NCI-H446 treated with DMSO at 0.1 percent for 48 hours (cell line): ENCODE data around the gene CYTH2.

Experiments
- DNase-seq: peaks from one replicate; lab custom pipeline; 2025; lab: John Stamatoyannopoulos, UW

Gene CYTH2

DNA sequence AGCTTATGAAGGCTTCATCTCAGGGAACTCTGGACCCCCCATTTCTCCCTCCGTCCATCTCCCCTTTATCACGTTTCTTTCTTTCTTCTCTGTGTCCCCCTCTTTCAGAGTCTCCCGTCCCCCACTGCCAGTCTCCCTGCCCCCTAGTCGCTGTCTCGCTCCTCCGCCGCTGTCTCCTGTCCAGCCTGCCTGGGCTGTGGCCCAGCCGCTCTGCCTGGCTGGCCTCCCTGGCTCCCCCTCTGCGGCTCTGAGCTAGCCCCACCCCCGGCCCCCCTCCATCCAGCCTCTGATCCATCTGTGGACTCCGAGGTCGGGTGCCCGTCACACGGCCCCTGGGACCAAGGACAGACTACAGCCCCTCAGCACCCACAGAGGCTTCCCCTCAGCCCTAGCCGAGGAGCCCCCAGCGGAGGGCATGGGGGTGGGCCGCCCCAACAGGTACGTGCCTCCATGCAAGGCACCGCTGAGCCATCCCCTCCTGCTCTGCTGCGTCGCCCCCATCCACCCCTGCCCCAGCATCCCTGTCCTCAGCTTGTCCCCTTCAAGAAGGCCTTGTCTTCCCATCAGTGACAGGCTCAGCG lies 14.9 kb upstream of the CYTH2 start:
- no peak for DNase-seq

GRCh38 chr19:48455171-48455907 lies 13.8 kb upstream of the CYTH2 start, which contains the start of gene KCNJ14:
Gene KCNJ14, plus strand, starts transcription at chr19:48455574. Its CDS starts 6,151 bp downstream, at chr19:48461725.
- no peak for DNase-seq

GRCh38 chr19:48455908-48456562 lies 13.1 kb upstream of the CYTH2 start:
- DNase-seq: no peak

DNA sequence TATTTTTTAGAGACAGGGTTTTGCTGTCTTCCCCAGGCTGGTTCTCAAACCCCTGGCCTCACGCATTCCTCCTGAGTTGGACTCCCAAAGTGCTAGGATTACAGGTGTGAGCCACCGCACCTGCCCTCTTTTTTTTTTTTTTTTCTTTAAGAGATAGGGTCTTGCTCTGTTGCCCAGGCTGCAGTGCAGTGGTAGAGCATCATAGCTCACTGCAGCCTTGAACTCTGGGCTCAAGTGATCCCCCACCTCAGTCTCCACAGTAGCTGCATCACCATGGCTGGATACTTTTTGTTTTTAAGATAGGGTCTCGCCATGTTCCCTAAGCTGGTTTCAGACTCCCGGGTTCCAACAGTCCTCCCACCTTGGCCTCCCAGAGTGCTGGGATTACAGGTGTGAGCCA lies 12.3 kb upstream of the CYTH2 start:
- no peak for DNase-seq

GRCh38 chr19:48458016-48458415 lies 11.2 kb upstream of the CYTH2 start:
- DNase-seq: no peak

DNA sequence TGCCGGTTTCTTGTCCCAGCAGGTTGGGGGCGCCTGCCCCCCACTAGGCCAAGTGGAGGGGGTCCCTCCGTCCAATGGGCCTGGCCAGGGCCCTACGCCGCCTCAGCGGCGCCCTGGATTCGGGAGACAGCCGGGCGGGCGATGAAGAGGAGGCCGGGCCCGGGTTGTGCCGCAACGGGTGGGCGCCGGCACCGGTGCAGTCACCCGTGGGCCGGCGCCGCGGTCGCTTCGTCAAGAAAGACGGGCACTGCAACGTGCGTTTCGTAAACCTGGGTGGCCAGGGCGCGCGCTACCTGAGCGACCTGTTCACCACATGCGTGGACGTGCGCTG lies 7.6 kb upstream of the CYTH2 start:
- no peak for DNase-seq

- DNase-seq: no peak
Observed at GRCh38 chr19:48461982-48462655, 7.0 kb upstream of the CYTH2 start.

DNA sequence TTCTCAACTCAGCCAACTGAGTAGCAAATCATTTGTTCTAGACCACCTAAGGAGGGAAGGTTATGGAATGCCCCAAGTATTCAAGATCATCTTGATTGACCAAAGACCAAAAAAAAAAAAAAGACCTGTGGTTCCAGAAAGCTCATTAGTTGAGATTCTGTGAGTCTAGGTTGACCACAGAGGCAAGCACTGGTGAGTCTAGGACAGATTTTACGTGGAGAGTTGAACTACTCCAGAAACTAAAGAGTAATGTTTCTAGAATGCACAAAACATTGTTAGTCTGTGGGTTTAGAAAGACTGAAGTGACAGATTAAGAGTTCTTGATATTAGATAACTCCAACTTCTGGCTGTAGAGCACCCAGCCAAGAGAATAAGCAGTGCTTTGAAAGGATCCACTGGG lies 4.0 kb upstream of the CYTH2 start:
- no peak for DNase-seq

GRCh38 chr19:48466561-48467325 lies 2.4 kb upstream of the CYTH2 start:
- no peak for DNase-seq

GRCh38 chr19:48468772-48469288 lies 339 bp upstream of the CYTH2 start:
- peak; percentile 100 for DNase-seq

DNA sequence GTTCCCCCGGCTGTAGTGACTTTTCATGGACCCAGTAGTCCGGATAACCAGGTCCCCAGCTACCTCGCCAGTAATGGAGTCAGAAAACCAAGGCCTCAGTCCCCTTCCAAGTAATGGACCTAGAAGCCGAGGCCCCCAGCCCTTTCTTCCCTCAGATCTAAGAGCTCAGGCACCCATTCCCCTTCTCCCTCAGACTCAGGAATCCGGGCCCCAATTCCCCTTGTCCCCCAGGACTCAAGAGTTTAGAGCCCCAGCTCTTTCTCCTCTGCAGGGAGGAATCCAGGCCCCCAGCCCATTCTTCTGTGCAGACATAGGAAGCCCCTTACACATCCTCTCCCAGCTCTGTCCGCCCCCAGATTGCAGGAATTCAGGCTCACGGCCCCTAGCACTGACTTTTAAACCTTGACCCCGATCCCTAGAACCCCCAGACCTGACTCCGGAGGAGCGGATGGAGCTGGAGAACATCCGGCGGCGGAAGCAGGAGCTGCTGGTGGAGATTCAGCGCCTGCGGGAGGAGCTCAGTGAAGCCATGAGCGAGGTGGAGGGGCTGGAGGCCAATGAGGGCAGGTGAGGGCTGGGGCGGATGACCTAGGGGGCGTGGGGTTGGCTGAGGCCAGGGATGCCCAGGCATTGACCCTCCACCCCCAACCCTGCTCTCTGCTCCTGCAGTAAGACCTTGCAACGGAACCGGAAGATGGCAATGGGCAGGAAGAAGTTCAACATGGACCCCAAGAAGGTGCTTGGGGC lies 938 bp downstream of the CYTH2 start:
- no peak for DNase-seq

GRCh38 chr19:48470856-48471255 lies 1.7 kb downstream of the CYTH2 start:
- no peak for DNase-seq

DNA sequence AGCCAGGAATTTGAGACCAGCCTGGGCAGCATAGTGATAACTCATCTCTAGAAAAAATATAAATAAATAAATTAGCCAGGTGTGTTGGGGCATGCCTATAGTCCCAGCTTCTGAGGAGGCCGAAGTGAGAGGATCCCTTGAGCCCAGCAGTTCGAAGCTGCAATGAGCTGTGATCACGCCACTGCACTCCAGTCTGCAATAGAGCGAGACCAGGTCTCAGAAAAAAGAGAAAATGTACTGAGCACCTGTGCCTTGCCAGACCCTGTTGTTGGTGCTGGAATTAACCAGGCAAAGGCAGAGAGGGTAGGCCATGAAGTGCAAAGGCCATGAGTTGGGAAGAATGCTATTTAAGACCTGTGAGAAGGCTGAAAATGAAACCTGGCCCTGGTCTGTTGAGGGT lies 2.7 kb downstream of the CYTH2 start:
- no peak for DNase-seq

GRCh38 chr19:48473161-48473966 lies 4.2 kb downstream of the CYTH2 start:
- no peak for DNase-seq

- DNase-seq: no peak
Observed at GRCh38 chr19:48474084-48474592, 5.0 kb downstream of the CYTH2 start.

- no peak for DNase-seq
Observed at GRCh38 chr19:48475369-48476068, 6.3 kb downstream of the CYTH2 start.

DNA sequence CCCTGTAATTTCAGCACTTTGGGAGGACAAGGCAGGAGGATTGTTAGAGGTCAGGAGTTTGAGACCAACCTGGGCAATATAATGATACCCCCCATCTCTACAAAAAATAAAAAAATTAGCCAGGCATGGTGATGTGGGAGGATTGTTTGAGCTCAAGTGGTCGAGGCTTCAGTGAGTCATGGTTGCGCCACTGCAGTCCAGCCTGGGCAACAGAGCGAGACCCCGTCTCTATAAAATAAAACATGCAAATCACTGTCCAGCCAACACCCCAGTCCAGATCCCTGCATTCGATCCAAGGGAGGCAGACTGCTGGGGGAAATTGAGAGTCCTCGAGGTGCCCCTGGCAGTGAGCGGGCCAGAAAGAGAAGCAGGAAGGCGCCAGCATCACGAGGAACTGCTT lies 7.0 kb downstream of the CYTH2 start:
- no peak for DNase-seq

GRCh38 chr19:48477067-48477685 lies 8.0 kb downstream of the CYTH2 start:
- DNase-seq: no peak
